ENCODE results near the gene ALKBH5. TPM values are rescaled to one million over a fixed set of nuclear protein-coding genes. Genes with fewer than 3 reads are reported as not detected.

ALKBH5 gene
- polyA plus RNA-seq, 1 donor from 2014 or later, result 55.0 TPM

- H3K4me2 ChIP-seq (ENCODE audit: low read length), result no peak overlapping the region
- H2AFZ ChIP-seq (ENCODE audit: low read depth, low read length), result no peak overlapping the region
These were observed 24.0 kb upstream of the ALKBH5 start for GRCh38 chr17:18159551-18160120.

GRCh38 chr17:18160128-18160856 is 23.3 kb upstream of the ALKBH5 start:
- H3K27ac ChIP-seq (ENCODE audit: low read length), result no peak overlapping the region
- no peaks in the 10 kb centered on the region for H3K9me3 ChIP-seq (ENCODE audit: low read length)
- no peak overlapping the region for H3K4me3 ChIP-seq (ENCODE audit: low read length)
- H3K79me2 ChIP-seq (replicated peaks; ENCODE audit: insufficient read depth, low read length), result no peaks in the 10 kb centered on the region
- H3K36me3 ChIP-seq (ENCODE audit: insufficient read depth, low read length), result no peaks in the 10 kb centered on the region
- no peaks in the 10 kb centered on the region for H4K20me1 ChIP-seq (ENCODE audit: insufficient read depth)
- no peak overlapping the region for H3K4me2 ChIP-seq (ENCODE audit: low read length)
- no peaks in the 10 kb centered on the region for H3K9me2 ChIP-seq (ENCODE audit: insufficient read depth, low read length)
- H2AFZ ChIP-seq (ENCODE audit: low read depth, low read length), result no peak overlapping the region
- H3F3A ChIP-seq (ENCODE audit: insufficient read depth, low read length, poor library complexity, severe bottlenecking), result no peaks in the 10 kb centered on the region
- H3K9ac ChIP-seq (ENCODE audit: low read length), result no peak overlapping the region
- H3K27me3 ChIP-seq (ENCODE audit: insufficient read depth, low read depth, low read length), result no peaks in the 10 kb centered on the region
- TF ChIP-seq MXI1 (conservative IDR thresholded peaks at IDR 0.05; ENCODE audit: poor library complexity, severe bottlenecking), result no peak
- no peak for TF ChIP-seq POLR2AphosphoS5 (IDR thresholded peaks at IDR 0.05)
- TF ChIP-seq TAF1 (IDR thresholded peaks at IDR 0.05; ENCODE audit: low read depth), result no peak
- no peak for TF ChIP-seq CTCF (IDR thresholded peaks at IDR 0.05; ENCODE audit: poor library complexity, severe bottlenecking)
- TF ChIP-seq EP300 (conservative IDR thresholded peaks at IDR 0.05; ENCODE audit: poor library complexity, severe bottlenecking), result no peak
- no peak for TF ChIP-seq SMC3 (conservative IDR thresholded peaks at IDR 0.05; ENCODE audit: poor library complexity)
- no peak for TF ChIP-seq EZH2 (IDR thresholded peaks at IDR 0.05; ENCODE audit: borderline replicate concordance, insufficient read depth, low read length, poor library complexity, severe bottlenecking)

More at GRCh38 chr17:18159551-18160120, 24.0 kb upstream of the ALKBH5 start:
- no peak overlapping the region for H3K27ac ChIP-seq (ENCODE audit: low read length)
- H3K79me2 ChIP-seq (replicated peaks; ENCODE audit: insufficient read depth, low read length), result no peaks in the 10 kb centered on the region
- TF ChIP-seq POLR2AphosphoS5 (IDR thresholded peaks at IDR 0.05) (no peak), SMC3 (conservative IDR thresholded peaks at IDR 0.05; ENCODE audit: poor library complexity) (no peak), MXI1 (conservative IDR thresholded peaks at IDR 0.05; ENCODE audit: poor library complexity, severe bottlenecking) (no peak), RAD21 (conservative IDR thresholded peaks at IDR 0.05) (no peak), CTCF (IDR thresholded peaks at IDR 0.05; ENCODE audit: poor library complexity, severe bottlenecking) (no peak), TAF1 (IDR thresholded peaks at IDR 0.05; ENCODE audit: low read depth) (no peak), EP300 (conservative IDR thresholded peaks at IDR 0.05; ENCODE audit: poor library complexity, severe bottlenecking) (no peak), EZH2 (IDR thresholded peaks at IDR 0.05; ENCODE audit: borderline replicate concordance, insufficient read depth, low read length, poor library complexity, severe bottlenecking) (no peak)
- TF ChIP-seq, protein P1, sequence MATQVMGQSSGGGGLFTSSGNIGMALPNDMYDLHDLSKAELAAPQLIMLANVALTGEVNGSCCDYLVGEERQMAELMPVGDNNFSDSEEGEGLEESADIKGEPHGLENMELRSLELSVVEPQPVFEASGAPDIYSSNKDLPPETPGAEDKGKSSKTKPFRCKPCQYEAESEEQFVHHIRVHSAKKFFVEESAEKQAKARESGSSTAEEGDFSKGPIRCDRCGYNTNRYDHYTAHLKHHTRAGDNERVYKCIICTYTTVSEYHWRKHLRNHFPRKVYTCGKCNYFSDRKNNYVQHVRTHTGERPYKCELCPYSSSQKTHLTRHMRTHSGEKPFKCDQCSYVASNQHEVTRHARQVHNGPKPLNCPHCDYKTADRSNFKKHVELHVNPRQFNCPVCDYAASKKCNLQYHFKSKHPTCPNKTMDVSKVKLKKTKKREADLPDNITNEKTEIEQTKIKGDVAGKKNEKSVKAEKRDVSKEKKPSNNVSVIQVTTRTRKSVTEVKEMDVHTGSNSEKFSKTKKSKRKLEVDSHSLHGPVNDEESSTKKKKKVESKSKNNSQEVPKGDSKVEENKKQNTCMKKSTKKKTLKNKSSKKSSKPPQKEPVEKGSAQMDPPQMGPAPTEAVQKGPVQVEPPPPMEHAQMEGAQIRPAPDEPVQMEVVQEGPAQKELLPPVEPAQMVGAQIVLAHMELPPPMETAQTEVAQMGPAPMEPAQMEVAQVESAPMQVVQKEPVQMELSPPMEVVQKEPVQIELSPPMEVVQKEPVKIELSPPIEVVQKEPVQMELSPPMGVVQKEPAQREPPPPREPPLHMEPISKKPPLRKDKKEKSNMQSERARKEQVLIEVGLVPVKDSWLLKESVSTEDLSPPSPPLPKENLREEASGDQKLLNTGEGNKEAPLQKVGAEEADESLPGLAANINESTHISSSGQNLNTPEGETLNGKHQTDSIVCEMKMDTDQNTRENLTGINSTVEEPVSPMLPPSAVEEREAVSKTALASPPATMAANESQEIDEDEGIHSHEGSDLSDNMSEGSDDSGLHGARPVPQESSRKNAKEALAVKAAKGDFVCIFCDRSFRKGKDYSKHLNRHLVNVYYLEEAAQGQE (IDR thresholded peaks at IDR 0.05; ENCODE audit: borderline replicate concordance), result no peak
- no peaks in the 10 kb centered on the region for H3F3A ChIP-seq (ENCODE audit: insufficient read depth, low read length, poor library complexity, severe bottlenecking)
- H3K36me3 ChIP-seq (ENCODE audit: insufficient read depth, low read length), result no peaks in the 10 kb centered on the region
- no peak overlapping the region for H3K9ac ChIP-seq (ENCODE audit: low read length)
- H3K4me3 ChIP-seq (ENCODE audit: low read length), result no peak overlapping the region
- H3K9me2 ChIP-seq (ENCODE audit: insufficient read depth, low read length), result no peaks in the 10 kb centered on the region
- H3K9me3 ChIP-seq (ENCODE audit: low read length), result no peaks in the 10 kb centered on the region
- H4K20me1 ChIP-seq (ENCODE audit: insufficient read depth), result no peaks in the 10 kb centered on the region
- H3K27me3 ChIP-seq (ENCODE audit: insufficient read depth, low read depth, low read length), result no peaks in the 10 kb centered on the region

Data from neural cell (in vitro differentiated cells).